Stimulated activated naive CD4-positive, alpha-beta T cell treated with Interleukin-2 at 50 U/mL for 16 hours (primary cell): Measurements from ENCODE around the gene TCAF1.
"Not testable (repeated sequence)": the region's sequence is repeated elsewhere in the genome, so short reads cannot be mapped to it uniquely, and the experiment has no call there.

Experiments
- DNase-seq: peaks from one replicate; lab custom pipeline; 2025; lab: John Stamatoyannopoulos, UW

Gene TCAF1

GRCh38 chr7:143902332-143902899 is 440 bp upstream of the TCAF1 start:
- DNase-seq = no peak

- DNase-seq = no peak
Observed at GRCh38 chr7:143901332-143901667, 676 bp downstream of the TCAF1 start.

- no peak for DNase-seq
Observed at GRCh38 chr7:143900230-143900766, 1.7 kb downstream of the TCAF1 start.

- no peak for DNase-seq
Observed at GRCh38 chr7:143898810-143899209, 3.2 kb downstream of the TCAF1 start.

- no peak for DNase-seq
Observed at GRCh38 chr7:143896667-143897066, 5.3 kb downstream of the TCAF1 start.

- peak; percentile 3 for DNase-seq
Observed at GRCh38 chr7:143892527-143893300, 9.3 kb downstream of the TCAF1 start.

- no peak for DNase-seq
Observed at GRCh38 chr7:143891457-143891856, 10.5 kb downstream of the TCAF1 start.

- no peak for DNase-seq
Observed at GRCh38 chr7:143890558-143890957, 11.4 kb downstream of the TCAF1 start.

- DNase-seq = no peak
Observed at GRCh38 chr7:143889068-143889467, 12.9 kb downstream of the TCAF1 start.

- DNase-seq = no peak
Observed at GRCh38 chr7:143886826-143887477, 15.0 kb downstream of the TCAF1 start.

- DNase-seq = no peak
Observed at GRCh38 chr7:143885951-143886350, 16.0 kb downstream of the TCAF1 start.

GRCh38 chr7:143884969-143885559 is 16.9 kb downstream of the TCAF1 start:
- DNase-seq = no peak

GRCh38 chr7:143884241-143884968 is 17.6 kb downstream of the TCAF1 start:
- DNase-seq = no peak

GRCh38 chr7:143882604-143883078 is 19.3 kb downstream of the TCAF1 start:
- no peak for DNase-seq

GRCh38 chr7:143882020-143882603 is 19.9 kb downstream of the TCAF1 start:
- no peak for DNase-seq

GRCh38 chr7:143878884-143879283 is 23.1 kb downstream of the TCAF1 start:
- DNase-seq = no peak

- DNase-seq = no peak
Observed at GRCh38 chr7:143877098-143877497, 24.9 kb downstream of the TCAF1 start.

- no peak for DNase-seq
Observed at GRCh38 chr7:143876218-143876617, 25.8 kb downstream of the TCAF1 start.

- DNase-seq = not testable (repeated sequence)
Observed at GRCh38 chr7:143873242-143873641, 28.7 kb downstream of the TCAF1 start.

- not testable (repeated sequence) for DNase-seq
Observed at GRCh38 chr7:143871534-143871933, 30.4 kb downstream of the TCAF1 start.

- not testable (repeated sequence) for DNase-seq
Observed at GRCh38 chr7:143857994-143858393, 44.0 kb downstream of the TCAF1 start.
